K562 (cell line): ENCODE results near the gene ATG4C. TPM values are rescaled to one million over a fixed set of nuclear protein-coding genes. Genes with fewer than 3 reads are reported as not detected.

Experiments
- ATAC-seq: fragments of 200-7000 bp; cut with Tn5 transposase; 3 replicates; pipeline ENCODE4 v1.9.1; 2020; ENCODE audit warnings: moderate library complexity
- BruUV-seq: library from RNA; stranded (reverse); fragments of 400-500 nt; replicated peaks from 2 replicates; lab custom pipeline; 2021; lab: Mats Ljungman, UMichigan
- CTCF ChIA-PET: fragments of 300-600 bp; formaldehyde crosslinking; extraction: SDS; loops from one replicate; lab custom pipeline; 2021; ENCODE audit warnings: low intra/inter-chr PET ratio; lab: Yijun Ruan, JAX
- POLR2A ChIA-PET: fragments of 300-600, 350-650 bp; sonication (Branson Sonifier 250); formaldehyde crosslinking; extraction: SDS; loops from one replicate; lab custom pipeline; 2021; ENCODE audit warnings: antibody characterized with exemption, inconsistent platforms; lab: Yijun Ruan, JAX
- DNase-seq, 4 experiments: peaks; one replicate each; pipeline versions ENCODE4 v3.0.0 to v3.0.0-alpha.2; 2011 to 2018; ENCODE audit warnings: low spot score in 3 of 4, mixed read lengths in 3 of 4; ENCODE audit errors: extremely low read depth in 1 of 4
- FAIRE-seq: peaks from 2 replicates; lab custom pipeline; 2011; peaks lifted over from hg19 to GRCh38; lab: Jason Lieb, UNC
- H2AFZ ChIP-seq: 2 replicates; pipeline ENCODE4 v1.6.0; 2011; ENCODE audit warnings: low read depth, low read length, control low read depth, inconsistent platforms
- H3K27ac ChIP-seq: fragments of 200-600 bp; 3 replicates; pipeline ENCODE4 v1.8.0; 2011; ENCODE audit warnings: low read depth, mild to moderate bottlenecking, control low read depth, inconsistent platforms, low read length, moderate library complexity, mixed read lengths; ENCODE audit errors: extremely low read depth
- H3K27me3 ChIP-seq, 2 experiments: fragments of 300-600 bp in 1 of 2; 2 replicates in 1 of 2; 3 replicates in 1 of 2; pipeline versions ENCODE4 v1.6.0 to v1.8.0; 2011; ENCODE audit warnings: inconsistent platforms in 2 of 2, low read length in 2 of 2, mild to moderate bottlenecking in 1 of 2, mixed read lengths in 1 of 2, moderate library complexity in 1 of 2; ENCODE audit not compliant: control insufficient read depth in 2 of 2, insufficient read depth in 2 of 2
- H3K36me3 ChIP-seq: fragments of 300-600 bp; 3 replicates; pipeline ENCODE4 v1.8.0; 2011; ENCODE audit warnings: mild to moderate bottlenecking, low read length, inconsistent platforms; ENCODE audit not compliant: control insufficient read depth, insufficient read depth
- H3K4me1 ChIP-seq, 2 experiments: fragments of 200-600 bp in 1 of 2; replicated peaks in 1 of 2; 2 replicates in 1 of 2; 3 replicates in 1 of 2; pipeline versions ENCODE4 v1.5.1 to v1.8.0; 2011; ENCODE audit warnings: inconsistent platforms in 2 of 2, low read length in 2 of 2, mild to moderate bottlenecking in 1 of 2, mixed read lengths in 1 of 2, moderate library complexity in 1 of 2; ENCODE audit not compliant: control insufficient read depth in 2 of 2, insufficient read depth in 2 of 2
- H3K4me2 ChIP-seq: 2 replicates; pipeline ENCODE4 v1.6.1; 2011; ENCODE audit warnings: low read length, control low read depth, inconsistent platforms, mixed read lengths; ENCODE audit not compliant: insufficient read depth
- H3K4me3 ChIP-seq: fragments of 200-600 bp; sonication (generic), shearing (Covaris generic); 2 replicates; pipeline ENCODE4 v1.5.1; 2016; ENCODE audit warnings: control low read depth, inconsistent platforms
- H3K79me2 ChIP-seq: fragments of 200-600 bp; 3 replicates; pipeline ENCODE4 v1.8.0; 2011; ENCODE audit warnings: low read length, inconsistent platforms; ENCODE audit not compliant: control insufficient read depth, insufficient read depth
- H3K9ac ChIP-seq, 2 experiments: 2 replicates each; pipeline versions ENCODE4 v1.6.0 to v1.6.1; 2011; ENCODE audit warnings: low read depth in 2 of 2, low read length in 2 of 2, control low read depth in 1 of 2, inconsistent platforms in 1 of 2, mild to moderate bottlenecking in 1 of 2, mixed read lengths in 1 of 2; ENCODE audit not compliant: insufficient read depth in 1 of 2
- H3K9me1 ChIP-seq: one replicate; pipeline ENCODE4 v1.6.0; 2011; ENCODE audit warnings: inconsistent platforms, mild to moderate bottlenecking, low read length, moderate library complexity; ENCODE audit not compliant: control insufficient read depth, insufficient read depth
- H3K9me3 ChIP-seq: replicated peaks from 2 replicates; pipeline ENCODE4 v1.5.1; 2011; ENCODE audit warnings: low read depth, low read length, inconsistent platforms; ENCODE audit not compliant: control insufficient read depth, insufficient read depth
- H4K20me1 ChIP-seq: replicated peaks from 2 replicates; pipeline ENCODE4 v1.6.1; 2011; ENCODE audit warnings: low read length, inconsistent platforms, mixed read lengths; ENCODE audit not compliant: control insufficient read depth, insufficient read depth
- C11orf30 ChIP-seq: fragments of 450-650 bp; IDR thresholded peaks from 2 replicates; pipeline ENCODE4 v1.6.1; 2016; ENCODE audit warnings: low read depth, mild to moderate bottlenecking
- GABPA ChIP-seq: fragments of 200-800 bp; sonication (Bioruptor generic); conservative IDR thresholded peaks from 2 replicates; pipeline ENCODE4 v1.6.1; 2016; ENCODE audit warnings: low read depth, missing genetic modification characterization, missing compliant biosample characterization
- IFI16 ChIP-seq: fragments of 250-450 bp; sonication (Bioruptor Pico); IDR thresholded peaks from 2 replicates; pipeline ENCODE4 v2.1.2; 2022; ENCODE audit warnings: mild to moderate bottlenecking, inconsistent platforms
- MAFF ChIP-seq: IDR thresholded peaks from 2 replicates; pipeline ENCODE4 v1.6.1; 2012; ENCODE audit warnings: low read length, improper control_type of control experiment
- MAFG ChIP-seq: fragments of 450-650 bp; conservative IDR thresholded peaks from 2 replicates; pipeline ENCODE4 v1.6.1; 2016; ENCODE audit warnings: missing genetic modification characterization, missing compliant biosample characterization
- PHB ChIP-seq: fragments of 250-450 bp; sonication (Bioruptor Pico); IDR thresholded peaks from 2 replicates; pipeline ENCODE4 v1.5.0; 2021
- ZBTB7A ChIP-seq: IDR thresholded peaks from 2 replicates; pipeline ENCODE4 v1.6.1; 2011; ENCODE audit warnings: low read depth, mild to moderate bottlenecking, low read length, moderate library complexity, borderline replicate concordance; ENCODE audit not compliant: control insufficient read depth
- ZNF316 ChIP-seq: fragments of 450-650 bp; IDR thresholded peaks from 2 replicates; pipeline ENCODE4 v1.6.1; 2016
- in situ Hi-C: fragments of 300-500 bp; cut with MboI; formaldehyde crosslinking; loops from 4 replicates; pipeline ENCODE4 v1.15.0; 2018; ENCODE audit warnings: inconsistent platforms, mixed read lengths
- intact Hi-C: fragments of 100-400 bp; cut with micrococcal nuclease; formaldehyde crosslinking; loops from 2 replicates; pipeline ENCODE4 v1.14.2; 2022
- polyA plus RNA-seq, 8 experiments: library from polyadenylated mRNA; depleted of rRNA in 4 of 8; stranded (reverse) in 5 of 8; unstranded in 3 of 8; fragments of >200 nt; fragmentation: Nextera tagmentation in 2 of 8; fragmentation: Illumina TruSeq in 1 of 8; extraction: Ambion mirVana in 2 of 8; extraction: Trizol in 1 of 8; gene quantifications; 2 replicates each; pipeline versions ENCODE4 v1.2.1 to v1.2.3, GENCODE V29; 2011 to 2014; ENCODE audit warnings: inconsistent platforms in 1 of 8, missing spikeins in 1 of 8
- total RNA-seq, 7 experiments: library from RNA; depleted of rRNA in 6 of 7; stranded (reverse); fragments of >200 nt in 6 of 7; fragmentation: Illumina TruSeq in 2 of 7; extraction: Trizol in 2 of 7; gene quantifications; 2 replicates each; pipeline versions ENCODE4 v1.2.1 to v1.2.3, GENCODE V29; 2011 to 2021; ENCODE audit warnings: low replicate concordance in 1 of 7
- TF ChIP-seq, protein P1 (sequence below): fragments of 450-650 bp; IDR thresholded peaks from 2 replicates; pipeline ENCODE4 v1.6.1; 2018; ENCODE audit not compliant: partially characterized antibody
- TF ChIP-seq, protein P2 (sequence below): sonication (generic); formaldehyde crosslinking; IDR thresholded peaks from 2 replicates; pipeline ENCODE4 v1.8.0; 2022; ENCODE audit warnings: missing genetic modification reagents, mild to moderate bottlenecking, borderline replicate concordance

The ATG4C gene
- total and polyA plus RNA-seq, 9 of the 15 experiments (the other 6 are each of a cell fraction or from before 2014, with no cell fraction given), result 7.6 to 35.8 (median 16.1) TPM

DNA sequence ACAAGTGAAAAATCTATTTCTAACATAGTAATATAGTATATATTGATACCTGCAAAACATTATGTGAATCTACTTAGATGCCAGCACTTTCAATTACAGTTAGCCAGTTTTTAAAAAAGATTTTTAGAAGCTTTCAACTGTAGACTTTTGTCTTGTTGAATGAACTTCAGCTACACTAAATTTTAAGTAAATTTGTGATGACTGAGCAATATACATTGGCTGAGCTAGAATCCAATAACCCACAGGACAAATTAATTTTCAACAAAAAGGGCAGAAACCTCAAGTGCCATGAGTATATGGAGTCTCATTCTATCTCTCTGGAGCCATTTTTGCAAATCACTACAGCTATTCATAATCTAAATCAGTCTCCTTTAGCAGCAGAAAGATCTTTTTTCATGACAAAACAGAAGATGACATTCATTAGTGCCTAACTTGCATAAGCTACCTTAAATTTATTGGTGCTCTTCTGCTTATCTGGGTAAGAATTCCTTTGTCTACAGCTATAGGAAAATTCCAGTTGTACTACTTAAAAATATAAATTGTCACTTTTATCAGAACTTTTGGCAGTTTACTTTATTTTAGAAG lies 100.3 kb downstream of the ATG4C start:
- DNase-seq, result no peak
- no peaks in the 10 kb centered on the region for H3K36me3 ChIP-seq
- no peaks in the 10 kb centered on the region for H3K79me2 ChIP-seq
- H3K4me3 ChIP-seq, result no peak overlapping the region
- H3K9ac ChIP-seq, result no peak overlapping the region
- CTCF ChIA-PET, result no interaction called here
- no peak overlapping the region for H3K27ac ChIP-seq
- H2AFZ ChIP-seq, result no peak overlapping the region
- no peak for ATAC-seq
- 0 out of 5 replicates have a peak, but pooled peaks cover 0 to 3% of the 10 kb centered on the region in 2 experiments for H3K27me3 ChIP-seq
- peak; percentile 38 for TF ChIP-seq MAFG
- TF ChIP-seq, protein P1, sequence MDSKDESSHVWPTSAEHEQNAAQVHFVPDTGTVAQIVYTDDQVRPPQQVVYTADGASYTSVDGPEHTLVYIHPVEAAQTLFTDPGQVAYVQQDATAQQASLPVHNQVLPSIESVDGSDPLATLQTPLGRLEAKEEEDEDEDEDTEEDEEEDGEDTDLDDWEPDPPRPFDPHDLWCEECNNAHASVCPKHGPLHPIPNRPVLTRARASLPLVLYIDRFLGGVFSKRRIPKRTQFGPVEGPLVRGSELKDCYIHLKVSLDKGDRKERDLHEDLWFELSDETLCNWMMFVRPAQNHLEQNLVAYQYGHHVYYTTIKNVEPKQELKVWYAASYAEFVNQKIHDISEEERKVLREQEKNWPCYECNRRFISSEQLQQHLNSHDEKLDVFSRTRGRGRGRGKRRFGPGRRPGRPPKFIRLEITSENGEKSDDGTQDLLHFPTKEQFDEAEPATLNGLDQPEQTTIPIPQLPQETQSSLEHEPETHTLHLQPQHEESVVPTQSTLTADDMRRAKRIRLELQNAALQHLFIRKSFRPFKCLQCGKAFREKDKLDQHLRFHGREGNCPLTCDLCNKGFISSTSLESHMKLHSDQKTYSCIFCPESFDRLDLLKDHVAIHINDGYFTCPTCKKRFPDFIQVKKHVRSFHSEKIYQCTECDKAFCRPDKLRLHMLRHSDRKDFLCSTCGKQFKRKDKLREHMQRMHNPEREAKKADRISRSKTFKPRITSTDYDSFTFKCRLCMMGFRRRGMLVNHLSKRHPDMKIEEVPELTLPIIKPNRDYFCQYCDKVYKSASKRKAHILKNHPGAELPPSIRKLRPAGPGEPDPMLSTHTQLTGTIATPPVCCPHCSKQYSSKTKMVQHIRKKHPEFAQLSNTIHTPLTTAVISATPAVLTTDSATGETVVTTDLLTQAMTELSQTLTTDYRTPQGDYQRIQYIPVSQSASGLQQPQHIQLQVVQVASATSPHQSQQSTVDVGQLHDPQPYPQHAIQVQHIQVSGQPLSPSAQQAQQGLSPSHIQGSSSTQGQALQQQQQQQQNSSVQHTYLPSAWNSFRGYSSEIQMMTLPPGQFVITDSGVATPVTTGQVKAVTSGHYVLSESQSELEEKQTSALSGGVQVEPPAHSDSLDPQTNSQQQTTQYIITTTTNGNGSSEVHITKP, result no peak
- TF ChIP-seq PHB (CRISPR knock-in tag), result no peak
- TF ChIP-seq, protein P2, sequence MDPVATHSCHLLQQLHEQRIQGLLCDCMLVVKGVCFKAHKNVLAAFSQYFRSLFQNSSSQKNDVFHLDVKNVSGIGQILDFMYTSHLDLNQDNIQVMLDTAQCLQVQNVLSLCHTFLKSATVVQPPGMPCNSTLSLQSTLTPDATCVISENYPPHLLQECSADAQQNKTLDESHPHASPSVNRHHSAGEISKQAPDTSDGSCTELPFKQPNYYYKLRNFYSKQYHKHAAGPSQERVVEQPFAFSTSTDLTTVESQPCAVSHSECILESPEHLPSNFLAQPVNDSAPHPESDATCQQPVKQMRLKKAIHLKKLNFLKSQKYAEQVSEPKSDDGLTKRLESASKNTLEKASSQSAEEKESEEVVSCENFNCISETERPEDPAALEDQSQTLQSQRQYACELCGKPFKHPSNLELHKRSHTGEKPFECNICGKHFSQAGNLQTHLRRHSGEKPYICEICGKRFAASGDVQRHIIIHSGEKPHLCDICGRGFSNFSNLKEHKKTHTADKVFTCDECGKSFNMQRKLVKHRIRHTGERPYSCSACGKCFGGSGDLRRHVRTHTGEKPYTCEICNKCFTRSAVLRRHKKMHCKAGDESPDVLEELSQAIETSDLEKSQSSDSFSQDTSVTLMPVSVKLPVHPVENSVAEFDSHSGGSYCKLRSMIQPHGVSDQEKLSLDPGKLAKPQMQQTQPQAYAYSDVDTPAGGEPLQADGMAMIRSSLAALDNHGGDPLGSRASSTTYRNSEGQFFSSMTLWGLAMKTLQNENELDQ (CRISPR knock-in tag), result no peak
- no peak for TF ChIP-seq GABPA (tag)
- TF ChIP-seq IFI16, result no peak
- peak; percentile 62 for TF ChIP-seq ZNF316
- 0 out of 2 replicates have a peak, but pooled peaks have one; percentile 13 for TF ChIP-seq MAFF
- TF ChIP-seq ZBTB7A, result no peak
- peak; percentile 32; the same call in 1 of the 2 replicates for TF ChIP-seq C11orf30
- no TSS peak for BruUV-seq
- no peaks in the 10 kb centered on the region for H3K9me3 ChIP-seq
- intact Hi-C loops (no loop called here), in situ Hi-C loops (no loop called here)
- H4K20me1 ChIP-seq, result no peaks in the 10 kb centered on the region
- FAIRE-seq, result no peak
- H3K4me1 ChIP-seq, result no peaks in the 10 kb centered on the region
- POLR2A ChIA-PET, result no interaction called here
- H3K4me2 ChIP-seq, result no peak overlapping the region
- no peaks in the 10 kb centered on the region for H3K9me1 ChIP-seq
